HepG2 (cell line): ENCODE data around the gene TSSK2.

Experiments used
- BATF2 ChIP-seq: sonication (generic); formaldehyde crosslinking; IDR thresholded peaks from 2 replicates; pipeline ENCODE4 v1.8.0; 2022; ENCODE audit warnings: mild to moderate bottlenecking, missing genetic modification reagents, moderate library complexity
- BHLHE40 ChIP-seq: IDR thresholded peaks from 2 replicates; pipeline ENCODE4 v1.6.1; 2011; ENCODE audit warnings: low read length, improper control_type of control experiment
- BRF2 ChIP-seq: sonication (generic); formaldehyde crosslinking; IDR thresholded peaks from 2 replicates; pipeline ENCODE4 v1.8.1; 2022; ENCODE audit warnings: mild to moderate bottlenecking, missing genetic modification reagents
- HDAC6 ChIP-seq: fragments of 200-600 bp; sonication (generic); IDR thresholded peaks from 2 replicates; pipeline ENCODE4 v1.7.0; 2017; ENCODE audit warnings: mild to moderate bottlenecking, antibody characterized with exemption, low read length, low read depth
- JUNB ChIP-seq: sonication (generic); formaldehyde crosslinking; IDR thresholded peaks from 2 replicates; pipeline ENCODE4 v1.8.0; 2022; ENCODE audit warnings: missing genetic modification reagents, mild to moderate bottlenecking, borderline replicate concordance
- MAFG ChIP-seq: sonication (generic); formaldehyde crosslinking; IDR thresholded peaks from 2 replicates; pipeline ENCODE4 v1.5.1; 2020; ENCODE audit warnings: mild to moderate bottlenecking, missing genetic modification reagents
- MYNN ChIP-seq: sonication (generic); formaldehyde crosslinking; IDR thresholded peaks from 2 replicates; pipeline ENCODE4 v1.4.0; 2020; ENCODE audit warnings: mild to moderate bottlenecking, low read depth, missing genetic modification reagents
- PAWR ChIP-seq: sonication (generic); formaldehyde crosslinking; IDR thresholded peaks from 2 replicates; pipeline ENCODE4 v1.4.0; 2020; ENCODE audit warnings: missing genetic modification reagents, mild to moderate bottlenecking, borderline replicate concordance
- POLR2AphosphoS2 ChIP-seq: IDR thresholded peaks from 2 replicates; pipeline ENCODE4 v1.6.1; 2011; ENCODE audit warnings: low read depth, low read length, improper control_type of control experiment
- SRSF9 ChIP-seq: fragments of 200-400 bp; formaldehyde crosslinking; IDR thresholded peaks from 2 replicates; pipeline ENCODE4 v1.6.1; 2018; ENCODE audit warnings: borderline replicate concordance, mild to moderate bottlenecking, low read depth, low read length; ENCODE audit not compliant: insufficient read depth, poor library complexity, severe bottlenecking
- ZBTB34 ChIP-seq: sonication (generic); formaldehyde crosslinking; IDR thresholded peaks from 2 replicates; pipeline ENCODE4 v1.8.0; 2022; ENCODE audit warnings: mild to moderate bottlenecking, missing genetic modification reagents
- ZBTB43 ChIP-seq: sonication (generic); formaldehyde crosslinking; conservative IDR thresholded peaks from 2 replicates; pipeline ENCODE4 v1.4.0; 2020; ENCODE audit warnings: missing genetic modification reagents
- ZNF687 ChIP-seq: sonication (generic); formaldehyde crosslinking; IDR thresholded peaks from 2 replicates; pipeline ENCODE4 v1.5.1; 2020; ENCODE audit warnings: mild to moderate bottlenecking, missing genetic modification reagents, moderate library complexity
- ZNF768 ChIP-seq: sonication (generic); formaldehyde crosslinking; IDR thresholded peaks from 2 replicates; pipeline ENCODE4 v1.4.0; 2020; ENCODE audit warnings: missing genetic modification reagents

GRCh38 chr22:19139974-19140373 is 8.9 kb downstream of the TSSK2 start:
- TF ChIP-seq POLR2AphosphoS2 (no peak), MAFG (CRISPR knock-in tag) (no peak), ZBTB34 (CRISPR knock-in tag) (no peak), SRSF9 (no peak), BATF2 (no peak), ZNF768 (CRISPR knock-in tag) (no peak), BRF2 (CRISPR knock-in tag) (no peak), PAWR (no peak), MYNN (CRISPR knock-in tag) (no peak), ZBTB43 (CRISPR knock-in tag) (no peak), ZNF687 (CRISPR knock-in tag) (no peak), JUNB (CRISPR knock-in tag) (no peak), BHLHE40 (no peak), HDAC6 (no peak)
